Activated CD4-positive, alpha-beta T cell treated with anti-CD3 and anti-CD28 coated beads for 36 hours (primary cell): ENCODE measurements around the gene MAML1. TPM values are rescaled to one million over a fixed set of nuclear protein-coding genes. Genes with fewer than 3 reads are reported as not detected.

Experiments used
- ATAC-seq: fragments of 200-7000 bp; cut with Tn5 transposase; one replicate; pipeline ENCODE4 v1.10.0; 2021; ENCODE audit warnings: mild to moderate bottlenecking, moderate library complexity
- CTCF ChIA-PET: fragments of 350-600 bp; sonication (Branson Sonifier 250); formaldehyde crosslinking; loops from one replicate; lab custom pipeline; 2021; ENCODE audit warnings: antibody characterized with exemption; lab: Charles Lee
- POLR2A ChIA-PET: fragments of 350-600 bp; sonication (Branson Sonifier 250); formaldehyde crosslinking; loops from one replicate; lab custom pipeline; 2021; ENCODE audit warnings: antibody characterized with exemption, inconsistent platforms; lab: Charles Lee
- DNase-seq: peaks from one replicate; pipeline ENCODE4 v3.0.0-alpha.2; 2020
- H3K27ac Mint-ChIP-seq: one replicate; pipeline ENCODE4 v1.8.0; 2021; ENCODE audit warnings: mixed read lengths
- H3K27me3 Mint-ChIP-seq: one replicate; pipeline ENCODE4 v1.8.0; 2021; ENCODE audit warnings: mixed read lengths
- H3K36me3 Mint-ChIP-seq: one replicate; pipeline ENCODE4 v1.8.0; 2021; ENCODE audit warnings: low read depth, mixed read lengths
- H3K4me1 Mint-ChIP-seq: one replicate; pipeline ENCODE4 v1.8.0; 2021; ENCODE audit warnings: mixed read lengths
- H3K4me3 Mint-ChIP-seq: one replicate; pipeline ENCODE4 v1.8.0; 2021; ENCODE audit warnings: mild to moderate bottlenecking, moderate library complexity, mixed read lengths
- H3K9me3 Mint-ChIP-seq: one replicate; pipeline ENCODE4 v1.8.0; 2021; ENCODE audit warnings: low read depth, mixed read lengths
- intact Hi-C, 2 experiments: fragments of 100-400 bp; cut with DNase I in 1 of 2; cut with micrococcal nuclease in 1 of 2; formaldehyde crosslinking; loops; one replicate each; pipeline versions ENCODE4 v1.14.2 to v1.15.1; 2022 to 2024; cut with DNase I, micrococcal nuclease
- microRNA-seq: library from miRNA; unstranded; fragments of <30 nt; microRNA quantifications from one replicate; pipeline ENCODE4 v1.2.0, GENCODE V29; 2021; ENCODE audit warnings: borderline replicate concordance
- total RNA-seq, 2 experiments: library from RNA; stranded (reverse); gene quantifications; one replicate each; pipeline ENCODE4 v1.2.3, GENCODE V29; 2021

The MAML1 gene
- total RNA-seq, 2 experiments from 2014 or later, result 25.4 to 32.6 TPM

- Mint-ChIP-seq H3K27ac (peak overlapping the region; percentile 31), H3K4me3 (peak overlapping the region; percentile 92), H3K27me3 (peaks cover 2% of the 10 kb centered on the region), H3K36me3 (peaks cover 33% of the 10 kb centered on the region), H3K9me3 (no peaks in the 10 kb centered on the region), H3K4me1 (peaks cover 41% of the 10 kb centered on the region)
- ATAC-seq (no peak), DNase-seq (no peak)
- intact Hi-C loops, result loop anchor here in 1 of 2 experiments (5.0 kb wide), 1 partner anchor 200 kb away; the partner anchor contains the start of gene HNRNPH1
- POLR2A ChIA-PET, result interaction anchor here (0.5 to 0.7 kb wide), 2 partner anchors 56 to 127 kb away, joined by 3 to 4 read pairs; no protein-coding TSS in a partner anchor
- CTCF ChIA-PET, result interaction anchor here (0.8 to 1.8 kb wide), 3 partner anchors 11 to 59 kb away, joined by 3 to 7 read pairs (median 4); no protein-coding TSS in a partner anchor
Measured at GRCh38 chr5:179822059-179822432, 89.4 kb downstream of the MAML1 start.

- peak overlapping the region; percentile 92 for H3K4me3 Mint-ChIP-seq
- peak overlapping the region; percentile 31 for H3K27ac Mint-ChIP-seq
- DNase-seq (no peak), ATAC-seq (no peak)
- peaks cover 2% of the 10 kb centered on the region for H3K27me3 Mint-ChIP-seq
- ChIA-PET POLR2A (interaction anchor here (0.5 to 0.7 kb wide), 2 partner anchors 57 to 127 kb away, joined by 3 to 4 read pairs; no protein-coding TSS in a partner anchor), CTCF (interaction anchor here (0.6 to 1.8 kb wide), 4 partner anchors 11 to 329 kb away, joined by 3 to 7 read pairs (median 4); no protein-coding TSS in a partner anchor)
- intact Hi-C loops, result loop anchor here in 1 of 2 experiments (5.0 kb wide), 1 partner anchor 200 kb away; the partner anchor contains the start of gene HNRNPH1
- H3K36me3 Mint-ChIP-seq, result peaks cover 34% of the 10 kb centered on the region
- H3K9me3 Mint-ChIP-seq, result no peaks in the 10 kb centered on the region
- H3K4me1 Mint-ChIP-seq, result peaks cover 45% of the 10 kb centered on the region
Measured at GRCh38 chr5:179822444-179822990, 89.9 kb downstream of the MAML1 start.

DNA sequence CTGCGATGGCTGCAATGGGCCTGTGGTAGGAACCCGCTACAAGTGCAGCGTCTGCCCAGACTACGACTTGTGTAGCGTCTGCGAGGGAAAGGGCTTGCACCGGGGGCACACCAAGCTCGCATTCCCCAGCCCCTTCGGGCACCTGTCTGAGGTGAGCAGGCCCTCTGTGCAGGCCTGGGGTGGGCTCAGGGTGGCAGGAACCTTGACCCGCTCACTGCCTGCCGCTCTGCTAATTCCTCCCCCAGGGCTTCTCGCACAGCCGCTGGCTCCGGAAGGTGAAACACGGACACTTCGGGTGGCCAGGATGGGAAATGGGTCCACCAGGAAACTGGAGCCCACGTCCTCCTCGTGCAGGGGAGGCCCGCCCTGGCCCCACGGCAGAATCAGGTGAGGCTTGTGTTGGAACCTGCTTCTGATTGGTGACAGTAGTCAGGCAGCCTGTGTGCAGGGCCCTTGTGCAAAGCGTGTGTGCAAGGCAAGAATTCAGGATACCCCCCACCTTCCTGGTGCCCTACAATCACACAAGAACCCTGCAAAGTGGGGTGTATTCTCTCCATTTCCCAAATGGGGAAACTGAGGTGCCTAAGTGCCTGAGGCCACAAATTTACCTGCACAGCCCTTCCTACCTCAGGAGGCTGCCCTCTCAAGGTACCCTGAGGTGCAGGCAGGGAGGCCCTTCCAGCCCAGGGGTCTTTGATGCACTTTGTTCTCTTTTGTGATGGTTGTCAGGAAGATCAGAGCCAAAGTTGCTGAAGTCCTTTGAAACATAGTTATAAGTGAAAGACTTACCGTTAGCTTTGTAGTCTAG lies 91.5 kb downstream of the MAML1 start:
- DNase-seq, result no peak
- ATAC-seq, result no peak
- ChIA-PET CTCF (interaction anchor here (1.3 kb wide), 1 partner anchor 22 kb away, joined by 3 read pairs; no protein-coding TSS in a partner anchor), POLR2A (no interaction called here)
- intact Hi-C loops, result loop anchor here in 1 of 2 experiments (5.0 kb wide), 1 partner anchor 202 kb away; the partner anchor contains the start of gene HNRNPH1
- Mint-ChIP-seq H3K27ac (no peak overlapping the region), H3K27me3 (no peaks in the 10 kb centered on the region), H3K4me3 (no peak overlapping the region), H3K9me3 (no peaks in the 10 kb centered on the region), H3K4me1 (peaks cover 43% of the 10 kb centered on the region), H3K36me3 (peaks cover 46% of the 10 kb centered on the region)

GRCh38 chr5:179824745-179825112 lies 92.1 kb downstream of the MAML1 start:
- H3K36me3 Mint-ChIP-seq, result peaks cover 52% of the 10 kb centered on the region
- H3K27me3 Mint-ChIP-seq, result no peaks in the 10 kb centered on the region
- H3K27ac Mint-ChIP-seq, result no peak overlapping the region
- H3K9me3 Mint-ChIP-seq, result no peaks in the 10 kb centered on the region
- ATAC-seq (no peak), DNase-seq (no peak)
- intact Hi-C loops, result loop anchor here in 1 of 2 experiments (5.0 kb wide), 1 partner anchor 202 kb away; the partner anchor contains the start of gene HNRNPH1
- POLR2A ChIA-PET, result no interaction called here
- H3K4me3 Mint-ChIP-seq, result no peak overlapping the region
- H3K4me1 Mint-ChIP-seq, result peaks cover 39% of the 10 kb centered on the region
- CTCF ChIA-PET, result interaction anchor here (1.3 kb wide), 1 partner anchor 23 kb away, joined by 3 read pairs; no protein-coding TSS in a partner anchor

- intact Hi-C loops, result no loop called here
- ATAC-seq, result no peak
- ChIA-PET CTCF (no interaction called here), POLR2A (interaction anchor here (0.5 to 0.6 kb wide), 2 partner anchors 52 to 202 kb away, joined by 3 to 9 read pairs; partner anchors contain the start of gene HNRNPH1)
- peaks cover 59% of the 10 kb centered on the region for H3K36me3 Mint-ChIP-seq
- H3K4me1 Mint-ChIP-seq, result peaks cover 34% of the 10 kb centered on the region
- no peaks in the 10 kb centered on the region for H3K9me3 Mint-ChIP-seq
- H3K27me3 Mint-ChIP-seq, result no peaks in the 10 kb centered on the region
- H3K27ac Mint-ChIP-seq, result no peak overlapping the region
- DNase-seq, result no peak
- H3K4me3 Mint-ChIP-seq, result no peak overlapping the region
Measured at GRCh38 chr5:179825655-179826182, 93.1 kb downstream of the MAML1 start.

Small RNA genes within 50 kb of the gene (microRNA-seq; reads per million reads assigned to microRNA genes)
- 14.4 reads per million, percentile 37 among the genes with 10 or more reads in this experiment for gene MIR1229

Other genes with a start within 250 kb of the MAML1 start
- 10 to 100 TPM; 29.6 to 33.8 TPM for gene RUFY1, start 182.3 kb upstream of the MAML1 start, total RNA-seq
- 100 to 1,000 TPM; 634 to 659 TPM for gene HNRNPH1, start 109.2 kb upstream of the MAML1 start, total RNA-seq
- gene CBY3, start 51.8 kb upstream of the MAML1 start, total RNA-seq, result under 1 TPM; 0.40 to 0.71 TPM
- 100 to 1,000 TPM; 472 to 554 TPM for gene CANX, start 33.9 kb upstream of the MAML1 start, total RNA-seq
- under 1 TPM; 0.39 to 0.42 TPM for gene LTC4S, start 61.2 kb downstream of the MAML1 start, total RNA-seq
- 10 to 100 TPM; 52.4 to 62.8 TPM for gene MGAT4B, start 74.0 kb downstream of the MAML1 start, total RNA-seq
- gene SQSTM1, start 88.1 kb downstream of the MAML1 start, total RNA-seq, result 10 to 100 TPM; 70.6 to 87.6 TPM
- 10 to 100 TPM; 19.4 to 19.7 TPM for gene MRNIP, start 126.0 kb downstream of the MAML1 start, total RNA-seq
- 100 to 1,000 TPM; 103 to 121 TPM for gene TBC1D9B, start 175.1 kb downstream of the MAML1 start, total RNA-seq